22Rv1 (cell line): Measurements from ENCODE around the gene PRDM7.

ENCODE experiments used
- CTCF ChIP-seq: fragments of 450-650 bp; IDR thresholded peaks from 2 replicates; pipeline ENCODE4 v1.5.1; 2017; ENCODE audit warnings: mild to moderate bottlenecking
- ZFX ChIP-seq: fragments of 450-650 bp; IDR thresholded peaks from 2 replicates; pipeline ENCODE4 v1.6.1; 2017; ENCODE audit warnings: antibody characterized with exemption, borderline replicate concordance

- TF ChIP-seq CTCF (no peak), ZFX (no peak)
Observed at GRCh38 chr16:90031931-90032673, 45.0 kb downstream of the PRDM7 start.
